ENCODE measurements around the gene SETSIP. TPM values are rescaled to one million over a fixed set of nuclear protein-coding genes. Genes with fewer than 3 reads are reported as not detected.

SETSIP gene
- polyA plus RNA-seq, 1 experiment, result 0.52 TPM

GRCh38 chr1:92091625-92092024 is 16.4 kb upstream of the SETSIP start:
- CTCF ChIA-PET, result no interaction called here

GRCh38 chr1:92087542-92087941 is 12.3 kb upstream of the SETSIP start:
- H3K4me3 ChIP-seq (ENCODE audit: low read depth, low read length), result no peak overlapping the region
- DNase-seq (ENCODE audit: low read depth, low spot score), result no peak
- TF ChIP-seq CTCF (IDR thresholded peaks at IDR 0.05; ENCODE audit: low read depth, low read length), result no peak
- CTCF ChIA-PET, result no interaction called here
- H3K27ac ChIP-seq (ENCODE audit: low read depth, low read length), result no peak overlapping the region
- POLR2A ChIA-PET, result no interaction called here
- peaks cover 17% of the 10 kb centered on the region for H3K9me3 ChIP-seq (ENCODE audit: control insufficient read depth, insufficient read depth, low read length)
- no peaks in the 10 kb centered on the region for H3K27me3 ChIP-seq (ENCODE audit: control insufficient read depth, insufficient read depth, low read length)

More at GRCh38 chr1:92091625-92092024, 16.4 kb upstream of the SETSIP start:
- Histone ChIP-seq H3K27ac (ENCODE audit: low read depth, low read length) (no peak overlapping the region), H3K4me3 (ENCODE audit: low read depth, low read length) (no peak overlapping the region), H3K9me3 (ENCODE audit: control insufficient read depth, insufficient read depth, low read length) (peaks cover under 1% of the 10 kb centered on the region; the same call in 1 of the 2 replicates), H3K27me3 (ENCODE audit: control insufficient read depth, insufficient read depth, low read length) (no peaks in the 10 kb centered on the region)
- no peak for TF ChIP-seq CTCF (IDR thresholded peaks at IDR 0.05; ENCODE audit: low read depth, low read length)
- POLR2A ChIA-PET, result no interaction called here
- DNase-seq (ENCODE audit: low read depth, low spot score), result no peak

- no peak for DNase-seq (ENCODE audit: low read depth, low spot score)
- peaks cover 17% of the 10 kb centered on the region for H3K9me3 ChIP-seq (ENCODE audit: control insufficient read depth, insufficient read depth, low read length)
- CTCF ChIA-PET, result no interaction called here
- H3K27me3 ChIP-seq (ENCODE audit: control insufficient read depth, insufficient read depth, low read length), result no peaks in the 10 kb centered on the region
- TF ChIP-seq CTCF (IDR thresholded peaks at IDR 0.05; ENCODE audit: low read depth, low read length), result no peak
- no peak overlapping the region for H3K27ac ChIP-seq (ENCODE audit: low read depth, low read length)
- POLR2A ChIA-PET, result no interaction called here
- H3K4me3 ChIP-seq (ENCODE audit: low read depth, low read length), result no peak overlapping the region
Observed at GRCh38 chr1:92085727-92086126, 10.5 kb upstream of the SETSIP start.

GRCh38 chr1:92084651-92085050 is 9.4 kb upstream of the SETSIP start:
- Histone ChIP-seq H3K9me3 (ENCODE audit: control insufficient read depth, insufficient read depth, low read length) (peaks cover 17% of the 10 kb centered on the region), H3K27me3 (ENCODE audit: control insufficient read depth, insufficient read depth, low read length) (no peaks in the 10 kb centered on the region), H3K4me3 (ENCODE audit: low read depth, low read length) (no peak overlapping the region), H3K27ac (ENCODE audit: low read depth, low read length) (no peak overlapping the region)
- no peak for TF ChIP-seq CTCF (IDR thresholded peaks at IDR 0.05; ENCODE audit: low read depth, low read length)
- no peak for DNase-seq (ENCODE audit: low read depth, low spot score)
- CTCF ChIA-PET, result no interaction called here
- POLR2A ChIA-PET, result no interaction called here

- Histone ChIP-seq H3K27ac (ENCODE audit: low read depth, low read length) (no peak overlapping the region), H3K4me3 (ENCODE audit: low read depth, low read length) (peak overlapping the region; percentile 80), H3K27me3 (ENCODE audit: control insufficient read depth, insufficient read depth, low read length) (no peaks in the 10 kb centered on the region), H3K9me3 (ENCODE audit: control insufficient read depth, insufficient read depth, low read length) (peaks cover 10% of the 10 kb centered on the region)
- ChIA-PET POLR2A (interaction anchor here (0.6 kb wide), 1 partner anchor 39 kb away, joined by 6 read pairs; no protein-coding TSS in a partner anchor), CTCF (interaction anchor here (1.0 to 2.8 kb wide), 4 partner anchors 11 to 916 kb away, joined by 3 to 18 read pairs (median 7); no protein-coding TSS in a partner anchor)
- TF ChIP-seq CTCF (IDR thresholded peaks at IDR 0.05; ENCODE audit: low read depth, low read length), result no peak
- DNase-seq (ENCODE audit: low read depth, low spot score), result no peak
Observed at GRCh38 chr1:92081031-92081430, 5.8 kb upstream of the SETSIP start.
